Neuronal stem cell (in vitro differentiated cells): Measurements from ENCODE around the gene ABCA3.

ENCODE experiments used
- DNase-seq: peaks from one replicate; pipeline ENCODE4 v3.0.0-alpha.2; 2013; ENCODE audit warnings: low spot score
- H2AFZ ChIP-seq: one replicate; pipeline ENCODE4 v1.6.1; 2013; ENCODE audit warnings: mild to moderate bottlenecking, low read length, inconsistent platforms
- H2AK5ac ChIP-seq: 2 replicates; pipeline ENCODE4 v1.6.1; 2013; ENCODE audit warnings: low read depth, mild to moderate bottlenecking, inconsistent platforms, low read length, moderate library complexity, mixed read lengths
- H2BK120ac ChIP-seq: 2 replicates; pipeline ENCODE4 v1.6.1; 2013; ENCODE audit warnings: low read depth, mild to moderate bottlenecking, inconsistent platforms, low read length, moderate library complexity, mixed read lengths
- H2BK12ac ChIP-seq: one replicate; pipeline ENCODE4 v1.6.1; 2013; ENCODE audit warnings: low read length, inconsistent platforms
- H2BK15ac ChIP-seq: 2 replicates; pipeline ENCODE4 v1.6.1; 2013; ENCODE audit warnings: mild to moderate bottlenecking, low read length, inconsistent platforms, mixed read lengths
- H2BK5ac ChIP-seq: one replicate; pipeline ENCODE4 v1.6.1; 2013; ENCODE audit warnings: inconsistent platforms, mild to moderate bottlenecking, low read length, moderate library complexity
- H3K14ac ChIP-seq: one replicate; pipeline ENCODE4 v1.6.1; 2013; ENCODE audit warnings: low read length, inconsistent platforms
- H3K18ac ChIP-seq: 2 replicates; pipeline ENCODE4 v1.6.1; 2013; ENCODE audit warnings: low read length, inconsistent platforms
- H3K23ac ChIP-seq: 2 replicates; pipeline ENCODE4 v1.6.1; 2013; ENCODE audit warnings: low read depth, mild to moderate bottlenecking, mixed read lengths, low read length, inconsistent platforms; ENCODE audit not compliant: poor library complexity
- H3K27ac ChIP-seq: replicated peaks from 3 replicates; pipeline ENCODE4 v1.5.1; 2013; ENCODE audit warnings: low read length, inconsistent platforms
- H3K27me3 ChIP-seq, 3 experiments: 2 replicates each; pipeline ENCODE4 v1.6.1; 2013; ENCODE audit warnings: low read length in 3 of 3, mild to moderate bottlenecking in 2 of 3, inconsistent platforms in 1 of 3, low read depth in 1 of 3, mixed read lengths in 1 of 3, moderate library complexity in 1 of 3; ENCODE audit not compliant: control insufficient read depth in 3 of 3, insufficient read depth in 3 of 3
- H3K36me3 ChIP-seq, 2 donors: replicated peaks in 1 of 2; 2 replicates each; pipeline ENCODE4 v1.6.1; 2013; ENCODE audit warnings: low read length in 2 of 2; ENCODE audit not compliant: control insufficient read depth in 2 of 2, insufficient read depth in 2 of 2
- H3K4ac ChIP-seq: 2 replicates; pipeline ENCODE4 v1.6.1; 2013; ENCODE audit warnings: inconsistent platforms, mild to moderate bottlenecking, low read length, moderate library complexity
- H3K4me1 ChIP-seq, 2 donors: 1 replicate in 1 of 2; 2 replicates in 1 of 2; pipeline ENCODE4 v1.6.1; 2013; ENCODE audit warnings: low read length in 2 of 2, low read depth in 1 of 2; ENCODE audit not compliant: control insufficient read depth in 2 of 2, insufficient read depth in 1 of 2
- H3K4me2 ChIP-seq: one replicate; pipeline ENCODE4 v1.6.1; 2013; ENCODE audit warnings: mild to moderate bottlenecking, low read length, inconsistent platforms; ENCODE audit not compliant: insufficient read depth, poor library complexity, severe bottlenecking
- H3K4me3 ChIP-seq, 2 donors: 2 replicates each; pipeline ENCODE4 v1.5.1; 2013; ENCODE audit warnings: low read length in 2 of 2, mild to moderate bottlenecking in 2 of 2, inconsistent platforms in 1 of 2, moderate library complexity in 1 of 2
- H3K79me1 ChIP-seq: one replicate; pipeline ENCODE4 v1.6.1; 2013; ENCODE audit warnings: low read depth, mild to moderate bottlenecking, inconsistent platforms, low read length, moderate library complexity
- H3K9ac ChIP-seq: one replicate; pipeline ENCODE4 v1.6.1; 2013; ENCODE audit warnings: mild to moderate bottlenecking, low read depth, low read length, inconsistent platforms; ENCODE audit not compliant: poor library complexity
- H3K9me3 ChIP-seq, 2 donors: replicated peaks in 1 of 2; 2 replicates each; pipeline versions ENCODE3 to v1.6.1; 2013; ENCODE audit warnings: low read length in 2 of 2, mild to moderate bottlenecking in 2 of 2, inconsistent platforms in 1 of 2, low read depth in 1 of 2, mixed read lengths in 1 of 2, moderate library complexity in 1 of 2; ENCODE audit not compliant: control insufficient read depth in 2 of 2, insufficient read depth in 1 of 2
- H4K8ac ChIP-seq: one replicate; pipeline ENCODE4 v1.6.1; 2013; ENCODE audit warnings: low read depth, mild to moderate bottlenecking, inconsistent platforms, low read length, moderate library complexity
- H4K91ac ChIP-seq: one replicate; pipeline ENCODE4 v1.6.1; 2013; ENCODE audit warnings: low read length, low read depth, mild to moderate bottlenecking, inconsistent platforms; ENCODE audit not compliant: poor library complexity
- WGBS, 2 donors: extraction: QIAGEN DNeasy Blood & Tissue Kit; methylation state at CpG; one replicate each; pipeline ENCODE4 v1.1.7; 2013; ENCODE audit warnings: missing lambda C conversion rate in 2 of 2, mixed read lengths in 1 of 2; ENCODE audit not compliant: insufficient read length in 2 of 2, insufficient replicate concordance in 1 of 2; ENCODE audit errors: extremely low coverage in 2 of 2; 5-methylcytosine and 5-hydroxymethylcytosine counted together

The ABCA3 gene

DNA sequence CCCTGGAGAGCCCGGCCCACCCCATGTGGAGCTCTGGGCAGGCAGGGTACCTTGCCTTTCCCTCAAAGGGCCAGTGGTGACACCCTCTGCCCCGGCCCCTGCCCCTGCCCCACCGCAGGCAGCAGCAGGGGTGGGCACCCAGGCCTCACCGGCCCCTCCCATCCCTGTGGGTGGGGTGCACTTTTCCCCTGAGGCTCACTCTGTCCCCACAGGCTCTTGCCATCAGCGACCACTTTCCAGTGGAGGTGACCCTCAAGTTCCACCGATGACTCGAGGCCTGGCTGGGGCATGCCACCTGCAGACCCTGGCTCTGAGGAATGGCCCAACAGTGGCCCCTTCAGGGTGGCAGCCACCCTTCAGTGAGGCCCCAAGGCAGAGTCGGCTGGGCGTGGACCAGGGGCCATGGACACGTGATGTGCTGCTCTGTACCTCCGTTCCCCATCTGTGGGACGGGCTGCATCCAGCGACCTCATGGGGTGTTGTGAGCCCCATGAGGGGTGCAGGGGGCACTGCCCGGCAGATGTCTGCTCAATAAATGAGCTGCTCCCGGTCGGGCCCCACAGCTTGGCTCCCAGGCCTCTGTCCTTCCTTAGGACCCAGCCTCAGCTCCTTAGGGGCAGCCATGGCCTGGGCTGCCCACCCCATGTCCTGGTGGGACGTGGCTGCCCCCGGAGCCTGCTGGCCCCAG lies 102.2 kb downstream of the ABCA3 start:
- Histone ChIP-seq H2BK120ac (no peak overlapping the region), H2BK15ac (peak overlapping the region; percentile 37), H3K79me1 (peaks cover 11% of the 10 kb centered on the region), H3K18ac (peak overlapping the region; percentile 85), H3K4me2 (no peak overlapping the region), H2AK5ac (peak overlapping the region; percentile 84), H4K91ac (no peak overlapping the region), H3K4me3 (no peak overlapping the region), H2BK5ac (peak overlapping the region; percentile 53), H3K9me3 (peaks cover 0 to 1% of the 10 kb centered on the region in 2 donors), H3K27me3 (peaks cover 0 to 22% (median 7%) of the 10 kb centered on the region in 3 experiments), H3K14ac (peak overlapping the region; percentile 89), H3K9ac (peak overlapping the region; percentile 77), H3K23ac (peak overlapping the region; percentile 93), H3K36me3 (peaks cover 28 to 72% of the 10 kb centered on the region in 2 donors), H3K27ac (no peak overlapping the region), H3K4me1 (peaks cover 0 to 16% of the 10 kb centered on the region in 2 donors), H4K8ac (no peak overlapping the region), H2BK12ac (no peak overlapping the region), H3K4ac (no peak overlapping the region), H2AFZ (no peak overlapping the region)
- DNase-seq, result no peak
- no CpG with 5 or more reads among the region's 18 CpGs for WGBS, 2 donors

DNA sequence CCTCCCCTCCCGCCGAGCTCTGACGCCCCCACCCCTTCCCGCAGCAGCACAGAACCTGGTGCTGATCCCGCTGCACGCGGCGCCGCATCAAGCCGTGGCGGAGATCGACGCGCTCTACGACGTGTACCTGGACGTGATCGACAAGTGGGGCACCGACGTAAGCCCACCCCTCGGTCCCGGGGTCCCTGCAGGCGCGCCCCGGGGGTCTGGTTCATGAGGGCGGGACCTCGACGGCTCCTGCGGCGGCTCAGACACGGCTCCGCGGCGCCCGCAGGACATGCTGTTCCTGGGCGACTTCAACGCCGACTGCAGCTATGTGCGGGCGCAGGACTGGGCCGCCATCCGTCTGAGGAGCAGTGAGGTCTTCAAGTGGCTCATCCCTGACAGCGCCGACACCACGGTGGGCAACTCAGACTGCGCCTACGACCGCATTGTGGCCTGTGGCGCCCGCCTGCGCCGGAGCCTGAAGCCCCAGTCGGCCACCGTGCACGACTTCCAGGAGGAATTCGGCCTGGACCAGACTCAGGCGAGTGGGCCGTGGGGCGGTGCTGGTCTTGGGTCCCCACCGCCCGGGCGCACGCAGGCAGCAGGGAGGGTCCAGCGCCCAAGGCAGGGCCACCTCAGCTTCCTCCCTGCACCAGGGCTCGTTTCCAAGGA lies 102.9 kb downstream of the ABCA3 start:
- Histone ChIP-seq H2BK12ac (peak overlapping the region; percentile 41), H4K8ac (peak overlapping the region; percentile 48), H3K4ac (peak overlapping the region; percentile 53), H2AFZ (no peak overlapping the region), H2BK120ac (no peak overlapping the region), H3K18ac (peak overlapping the region; percentile 85), H3K4me1 (peaks cover 0 to 16% of the 10 kb centered on the region in 2 donors), H3K14ac (peak overlapping the region; percentile 89), H2BK5ac (peak overlapping the region; percentile 53), H3K36me3 (peaks cover 27 to 72% of the 10 kb centered on the region in 2 donors), H3K27me3 (peaks cover 0 to 22% (median 7%) of the 10 kb centered on the region in 3 experiments), H2AK5ac (peak overlapping the region; percentile 84), H4K91ac (no peak overlapping the region), H3K9me3 (peaks cover 0 to 1% of the 10 kb centered on the region in 2 donors), H2BK15ac (no peak overlapping the region), H3K9ac (peak overlapping the region; percentile 77), H3K4me3 (no peak overlapping the region), H3K4me2 (peak overlapping the region; percentile 77), H3K79me1 (peaks cover 10% of the 10 kb centered on the region), H3K27ac (no peak overlapping the region), H3K23ac (peak overlapping the region; percentile 93)
- DNase-seq, result no peak
- WGBS, 2 donors, result no CpG with 5 or more reads among the region's 65 CpGs

DNA sequence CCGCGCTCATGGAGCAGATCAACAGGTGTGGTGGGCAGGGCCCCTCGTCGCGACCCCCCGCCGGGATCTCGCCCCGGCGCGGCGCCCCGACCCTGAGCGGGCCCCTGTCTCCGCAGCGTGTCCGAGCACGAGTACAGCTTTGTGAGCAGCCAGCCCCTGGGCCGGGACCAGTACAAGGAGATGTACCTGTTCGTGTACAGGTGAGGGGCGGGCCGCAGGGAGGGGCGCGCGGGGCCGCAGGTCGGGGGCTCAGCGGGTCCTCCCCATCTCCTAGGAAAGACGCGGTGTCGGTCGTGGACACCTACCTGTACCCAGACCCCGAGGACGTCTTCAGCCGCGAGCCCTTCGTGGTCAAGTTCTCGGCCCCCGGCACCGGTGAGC lies 103.4 kb downstream of the ABCA3 start:
- H2BK12ac ChIP-seq, result no peak overlapping the region
- H3K36me3 ChIP-seq, result peaks cover 24 to 72% of the 10 kb centered on the region in 2 donors
- peaks cover 10% of the 10 kb centered on the region for H3K79me1 ChIP-seq
- H3K14ac ChIP-seq, result peak overlapping the region; percentile 89
- no peak overlapping the region for H2BK15ac ChIP-seq
- H3K9me3 ChIP-seq, result peaks cover 0 to 1% of the 10 kb centered on the region in 2 donors
- H4K91ac ChIP-seq, result no peak overlapping the region
- no peak overlapping the region for H3K4ac ChIP-seq
- WGBS, 2 donors, result no CpG with 5 or more reads among the region's 40 CpGs
- H4K8ac ChIP-seq, result no peak overlapping the region
- no peak overlapping the region for H2BK120ac ChIP-seq
- peak overlapping the region; percentile 77 for H3K4me2 ChIP-seq
- DNase-seq, result no peak
- H2BK5ac ChIP-seq, result no peak overlapping the region
- peak overlapping the region in 1 of 2 donors; percentile 67 for H3K4me3 ChIP-seq
- peaks cover 0 to 16% of the 10 kb centered on the region in 2 donors for H3K4me1 ChIP-seq
- no peak overlapping the region for H3K27ac ChIP-seq
- H2AFZ ChIP-seq, result no peak overlapping the region
- H3K9ac ChIP-seq, result no peak overlapping the region
- peak overlapping the region; percentile 90 for H3K18ac ChIP-seq
- peak overlapping the region; percentile 65 for H3K23ac ChIP-seq
- H3K27me3 ChIP-seq, result peaks cover 0 to 22% (median 7%) of the 10 kb centered on the region in 3 experiments
- peak overlapping the region; percentile 95 for H2AK5ac ChIP-seq
